ENCODE results near the gene SPDYE3.
"Not testable (repeated sequence)": the region's sequence is repeated elsewhere in the genome, so short reads cannot be mapped to it uniquely, and the experiment has no call there.

The SPDYE3 gene

GRCh38 chr7:100307402-100307801 lies at the start of gene SPDYE3:
Gene SPDYE3, plus strand, starts transcription at chr7:100307702. Its CDS starts 184 bp downstream, at chr7:100307886.
- DNase-seq = not testable (repeated sequence)

- not testable (repeated sequence) for DNase-seq
Observed at GRCh38 chr7:100259984-100260383, 47.5 kb upstream of the SPDYE3 start.

GRCh38 chr7:100262896-100263295 lies 44.6 kb upstream of the SPDYE3 start:
- DNase-seq = not testable (repeated sequence)

- not testable (repeated sequence) for DNase-seq
Observed at GRCh38 chr7:100264223-100264622, 43.3 kb upstream of the SPDYE3 start.

- not testable (repeated sequence) for DNase-seq
Observed at GRCh38 chr7:100264669-100265165, 42.8 kb upstream of the SPDYE3 start.

GRCh38 chr7:100265851-100266250 lies 41.7 kb upstream of the SPDYE3 start:
- DNase-seq = not testable (repeated sequence)

- no peak for DNase-seq
Observed at GRCh38 chr7:100266576-100267354, 40.7 kb upstream of the SPDYE3 start.

- DNase-seq = no peak
Observed at GRCh38 chr7:100267648-100268047, 39.9 kb upstream of the SPDYE3 start.

GRCh38 chr7:100268882-100269281 lies 38.6 kb upstream of the SPDYE3 start:
- not testable (repeated sequence) for DNase-seq

GRCh38 chr7:100269306-100270045 lies 38.0 kb upstream of the SPDYE3 start:
- DNase-seq = not testable (repeated sequence)

- DNase-seq = not testable (repeated sequence)
Observed at GRCh38 chr7:100270046-100270918, 37.2 kb upstream of the SPDYE3 start.

- DNase-seq = peak; percentile 21
Observed at GRCh38 chr7:100270941-100271593, 36.4 kb upstream of the SPDYE3 start.

- DNase-seq = peak; percentile 98
Observed at GRCh38 chr7:100271716-100272537, 35.6 kb upstream of the SPDYE3 start.

- DNase-seq = not testable (repeated sequence)
Observed at GRCh38 chr7:100272538-100272902, 35.0 kb upstream of the SPDYE3 start.

GRCh38 chr7:100275120-100275519 lies 32.4 kb upstream of the SPDYE3 start:
- DNase-seq = no peak

- DNase-seq = not testable (repeated sequence)
Observed at GRCh38 chr7:100276126-100276525, 31.4 kb upstream of the SPDYE3 start.

GRCh38 chr7:100282069-100282608 lies 25.4 kb upstream of the SPDYE3 start:
- not testable (repeated sequence) for DNase-seq

- DNase-seq = not testable (repeated sequence)
Observed at GRCh38 chr7:100283147-100283546, 24.4 kb upstream of the SPDYE3 start.

- not testable (repeated sequence) for DNase-seq
Observed at GRCh38 chr7:100287191-100287969, 20.1 kb upstream of the SPDYE3 start.

- not testable (repeated sequence) for DNase-seq
Observed at GRCh38 chr7:100288258-100288657, 19.2 kb upstream of the SPDYE3 start.
